SKM-1 (cell line): ENCODE data around the gene MT1H.
A peak's percentile ranks its signal among the peaks of the same experiment; 100 is the strongest.
"Not testable (repeated sequence)": the region's sequence is repeated elsewhere in the genome, so short reads cannot be mapped to it uniquely, and the experiment has no call there.

Experiments used
- DNase-seq: peaks from one replicate; lab custom pipeline; 2025; ENCODE audit not compliant: unreplicated experiment; lab: John Stamatoyannopoulos, UW

Gene MT1H

DNA sequence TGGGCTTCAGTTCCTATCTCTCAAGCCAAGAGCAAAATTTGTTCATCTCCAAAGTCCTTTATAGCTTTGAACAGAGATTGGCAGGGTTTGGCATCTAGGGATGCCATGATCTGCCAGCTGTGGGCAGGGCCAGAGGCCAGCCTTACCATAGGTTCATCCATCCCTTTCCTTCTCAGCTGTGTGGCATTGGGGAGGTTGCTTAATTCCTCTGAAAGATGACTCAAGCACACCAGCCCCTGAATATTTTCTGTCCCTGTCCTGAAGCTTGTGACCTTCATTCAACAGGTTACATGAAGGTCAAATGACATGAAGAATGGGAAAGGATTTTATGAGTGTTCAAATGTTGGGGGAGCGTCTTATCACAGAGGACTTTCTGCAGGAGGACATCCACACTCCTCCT is 5.1 kb upstream of the MT1H start:
- DNase-seq = no peak

GRCh38 chr16:56665286-56666261 is 4.0 kb upstream of the MT1H start:
- DNase-seq = not testable (repeated sequence)

GRCh38 chr16:56667581-56668571 is 1.7 kb upstream of the MT1H start, which contains the start of gene MT1G:
Gene MT1G (minus strand): TSS chr16:56668065. CDS start chr16:56667993, 72 bp downstream.
- DNase-seq = no peak

DNA sequence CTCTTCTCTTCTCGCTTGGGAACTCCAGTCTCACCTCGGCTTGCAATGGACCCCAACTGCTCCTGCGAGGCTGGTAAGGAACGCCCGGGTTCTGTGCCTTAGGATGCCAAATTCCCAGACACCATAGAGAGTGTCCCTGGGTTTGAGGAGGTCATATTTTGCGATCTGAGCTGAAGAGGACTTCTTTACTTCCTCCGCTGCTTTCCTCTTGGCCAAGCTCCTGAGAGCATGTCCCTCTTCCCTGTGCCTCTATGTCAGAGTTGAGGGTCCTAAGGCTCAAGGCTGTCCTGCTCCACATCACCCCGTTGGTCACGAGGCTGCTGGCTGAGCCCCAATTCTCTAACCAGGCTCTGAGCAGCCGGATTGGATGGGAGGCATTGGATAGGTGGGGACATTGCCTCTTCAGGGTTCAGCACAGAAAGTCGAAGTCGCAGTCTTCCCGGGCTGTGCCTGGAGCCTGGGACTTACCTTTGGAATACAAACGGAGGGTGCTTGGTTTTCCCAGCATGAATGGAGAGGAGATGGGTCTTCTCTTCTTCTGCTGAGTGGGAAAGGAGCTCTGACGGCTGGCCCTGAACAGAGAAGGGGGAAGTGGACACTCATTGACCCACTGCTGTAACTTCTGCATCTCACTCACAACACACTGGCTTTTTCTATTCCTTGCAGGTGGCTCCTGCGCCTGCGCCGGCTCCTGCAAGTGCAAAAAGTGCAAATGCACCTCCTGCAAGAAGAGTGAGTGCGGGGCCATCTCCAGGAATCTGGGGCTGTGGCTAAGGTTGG is 416 bp downstream of the MT1H start:
- no peak for DNase-seq

DNA sequence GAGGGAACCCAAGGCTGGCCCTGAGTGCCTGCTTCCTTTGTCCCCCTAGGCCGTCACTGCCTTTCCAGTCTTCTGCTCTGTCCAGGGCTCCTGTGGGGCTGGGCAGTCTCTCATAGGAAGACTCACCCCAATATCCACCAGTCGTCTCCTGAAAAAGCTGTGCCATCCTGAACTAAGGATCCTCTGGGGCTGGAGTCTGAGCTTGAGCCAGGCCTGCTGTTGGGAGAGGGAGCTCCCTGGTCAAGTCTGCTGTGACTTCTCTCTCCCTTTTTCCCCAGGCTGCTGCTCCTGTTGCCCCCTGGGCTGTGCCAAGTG is 963 bp downstream of the MT1H start:
- DNase-seq = no peak

GRCh38 chr16:56671691-56672090 is 2.1 kb downstream of the MT1H start:
- not testable (repeated sequence) for DNase-seq

- DNase-seq = not testable (repeated sequence)
Observed at GRCh38 chr16:56672171-56672570, 2.6 kb downstream of the MT1H start.

DNA sequence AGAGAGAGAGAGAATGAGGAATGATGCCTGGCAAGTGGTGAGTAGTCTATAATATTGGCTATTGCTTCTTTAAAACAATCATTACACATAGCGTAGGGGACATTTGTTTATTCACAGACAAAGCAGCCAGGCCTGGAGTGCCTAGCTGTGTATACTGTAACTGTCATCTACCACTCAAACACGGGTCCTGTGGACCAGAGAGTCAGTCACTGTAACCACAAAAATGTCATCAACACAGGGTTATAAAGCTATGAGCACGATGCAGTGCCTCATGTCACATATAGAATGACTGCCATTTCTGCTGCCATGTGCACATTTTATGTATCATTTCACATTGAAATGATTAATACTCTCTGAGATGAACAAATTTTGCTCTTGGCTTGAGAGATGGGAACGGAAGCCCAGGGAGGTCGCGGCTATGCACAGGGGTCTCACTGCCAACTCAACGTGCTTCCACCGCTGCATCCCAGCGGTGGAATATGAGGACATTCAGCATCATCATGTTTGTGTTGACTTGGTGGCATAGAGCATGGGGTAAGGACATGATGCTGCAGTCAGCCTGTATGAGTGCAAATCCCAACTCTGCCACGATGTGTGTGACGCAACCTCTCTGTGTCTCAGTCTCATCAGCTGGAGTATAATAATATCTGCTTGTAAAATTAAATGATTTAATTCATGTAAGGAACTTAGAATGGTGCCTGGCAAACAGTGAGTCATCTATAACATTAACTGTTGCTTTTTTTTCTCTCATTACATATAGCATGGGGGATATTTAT is 3.3 kb downstream of the MT1H start:
- no peak for DNase-seq

DNA sequence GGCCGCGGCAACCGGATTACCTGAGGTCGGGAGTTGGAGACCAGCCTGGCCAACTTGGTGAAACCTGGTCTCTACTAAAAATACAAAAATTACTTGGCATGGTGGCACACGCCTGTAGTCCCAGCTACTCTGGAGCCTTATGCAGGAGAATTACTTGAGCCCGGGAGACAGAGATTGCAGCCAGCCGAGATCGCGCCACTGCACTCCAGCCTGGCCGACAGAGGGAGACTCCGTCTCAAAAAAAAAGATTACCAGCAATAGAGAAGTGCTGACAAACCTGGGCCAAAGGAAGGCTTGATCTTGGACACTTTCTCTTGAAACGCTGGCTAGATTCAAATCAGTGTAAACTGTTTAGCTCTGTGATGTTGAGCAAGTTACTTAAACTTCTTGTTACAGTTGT is 4.3 kb downstream of the MT1H start:
- DNase-seq = peak; percentile 9

GRCh38 chr16:56674570-56674969 is 5.0 kb downstream of the MT1H start:
- DNase-seq = not testable (repeated sequence)

DNA sequence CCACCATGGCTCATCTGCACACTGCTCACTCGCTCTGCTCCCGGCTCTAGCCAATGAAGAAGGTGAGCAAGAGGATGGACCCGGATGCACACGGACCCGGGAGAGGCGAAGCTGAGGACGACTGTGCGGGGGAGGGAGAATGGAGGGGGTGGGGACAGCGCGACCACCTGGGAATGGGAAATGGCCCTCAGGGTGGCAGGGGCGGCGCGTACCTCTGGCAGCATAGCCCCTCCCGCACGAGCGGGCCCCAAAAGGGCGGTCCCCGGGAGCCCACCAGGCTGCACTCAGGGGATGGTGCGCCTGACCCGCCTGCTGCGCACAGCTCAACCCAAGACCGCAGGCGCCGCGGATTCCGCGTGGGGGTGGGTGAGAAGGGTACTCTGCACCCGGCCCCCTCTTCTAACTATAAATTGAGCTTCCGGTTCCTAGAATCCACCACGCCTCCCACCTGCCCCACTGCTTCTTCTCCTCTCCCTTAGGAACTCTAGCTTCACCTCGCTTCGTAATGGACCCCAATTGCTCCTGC is 6.1 kb downstream of the MT1H start:
- no peak for DNase-seq

- DNase-seq = no peak
Observed at GRCh38 chr16:56677474-56677873, 7.9 kb downstream of the MT1H start.

DNA sequence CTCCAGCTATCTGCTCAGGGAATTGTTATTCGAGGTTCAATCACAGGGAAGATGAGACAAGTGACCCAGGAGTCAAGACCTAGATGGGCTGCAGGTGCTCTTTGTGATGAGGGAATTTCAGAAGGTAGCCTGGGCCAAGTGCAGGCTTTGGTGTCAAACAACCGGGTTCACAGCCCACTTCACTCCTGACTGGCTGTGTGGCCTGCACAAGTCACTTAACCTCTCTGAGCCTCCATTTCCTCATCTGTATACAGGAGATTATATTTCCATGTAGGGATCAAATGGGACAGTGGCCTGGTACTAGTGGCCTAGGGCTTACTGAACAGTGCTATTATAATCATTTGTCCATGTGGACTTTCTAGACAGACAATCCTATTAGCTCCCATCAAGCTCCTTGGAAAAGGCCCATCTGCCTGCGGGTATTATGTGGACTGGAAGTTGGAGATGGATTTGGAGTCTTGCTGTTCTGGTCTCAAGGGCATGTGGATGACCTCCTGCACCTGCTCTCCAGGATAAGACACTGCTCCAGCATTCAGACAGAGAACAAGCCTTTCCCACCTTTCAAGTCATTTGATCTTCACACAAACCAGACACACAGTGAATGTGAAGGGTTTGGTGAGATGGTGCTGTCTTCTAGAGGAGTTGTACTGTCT is 9.6 kb downstream of the MT1H start:
- DNase-seq = no peak

- no peak for DNase-seq
Observed at GRCh38 chr16:56679818-56680217, 10.2 kb downstream of the MT1H start.

- DNase-seq = peak; percentile 83
Observed at GRCh38 chr16:56681939-56682702, 12.5 kb downstream of the MT1H start, which contains the start of gene MT1X. Gene MT1X (plus strand): TSS chr16:56682470. CDS start chr16:56682541, 71 bp downstream.

DNA sequence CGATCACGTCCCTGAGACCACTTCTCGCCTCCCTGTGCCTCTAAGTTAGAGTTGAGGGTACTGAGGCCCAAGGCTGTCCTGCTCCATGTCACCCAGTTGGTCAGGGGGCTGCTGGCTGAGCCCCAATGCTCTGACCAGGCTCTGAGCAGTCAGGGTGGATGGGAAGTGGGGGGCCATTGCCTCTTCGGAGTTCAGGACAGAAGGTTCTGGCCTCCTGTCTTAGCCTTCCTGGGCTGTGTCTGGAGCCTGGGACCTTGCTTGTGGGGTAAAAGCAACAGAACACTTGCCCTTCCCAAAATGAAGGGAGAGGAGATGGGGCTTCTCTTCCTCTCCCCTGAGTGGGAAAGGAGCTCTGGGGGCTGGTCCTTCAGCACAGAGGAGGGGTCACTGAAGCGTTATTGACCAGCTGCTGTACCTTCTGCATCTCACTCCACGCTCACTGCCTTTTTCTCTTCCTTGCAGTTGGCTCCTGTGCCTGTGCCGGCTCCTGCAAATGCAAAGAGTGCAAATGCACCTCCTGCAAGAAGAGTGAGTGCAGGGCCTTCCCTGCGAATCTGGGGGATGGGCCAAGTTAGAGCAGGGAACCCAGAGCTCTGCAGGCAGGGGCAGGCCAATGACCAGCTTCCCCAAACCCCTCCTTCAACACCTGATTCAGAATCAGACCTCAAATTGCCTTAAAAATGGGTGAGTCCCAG is 13.2 kb downstream of the MT1H start:
- DNase-seq = peak; percentile 14

DNA sequence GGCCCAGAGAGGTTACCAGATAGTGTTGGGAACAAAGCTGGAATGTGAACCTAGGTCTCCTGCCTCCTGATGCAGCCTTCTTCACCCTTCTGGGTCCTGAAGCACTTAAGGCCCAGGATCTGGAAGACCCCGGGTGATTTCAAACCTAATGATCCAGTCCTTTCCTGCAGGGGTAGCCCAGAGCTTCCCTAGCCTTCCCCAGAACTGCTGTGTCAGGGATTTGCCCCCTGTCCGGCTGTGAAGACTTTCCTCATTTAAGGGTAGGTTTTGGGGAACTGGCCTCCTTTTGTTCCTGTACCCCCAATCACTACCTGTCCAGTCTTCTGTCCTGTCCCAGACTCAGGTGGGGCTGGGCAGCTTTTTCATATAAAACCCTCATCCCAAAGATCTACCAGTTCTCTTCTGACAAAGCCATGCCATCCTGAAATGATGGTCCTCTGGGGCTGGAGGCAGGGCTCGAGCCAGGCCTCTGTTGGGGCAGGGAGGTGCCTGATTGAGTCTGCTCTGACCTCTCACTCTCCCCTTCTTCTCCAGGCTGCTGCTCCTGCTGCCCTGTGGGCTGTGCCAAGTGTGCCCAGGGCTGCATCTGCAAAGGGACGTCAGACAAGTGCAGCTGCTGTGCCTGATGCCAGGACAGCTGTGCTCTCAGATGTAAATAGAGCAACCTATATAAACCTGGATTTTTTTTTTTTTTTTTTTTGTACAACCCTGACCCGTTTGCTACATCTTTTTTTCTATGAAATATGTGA is 14.0 kb downstream of the MT1H start:
- no peak for DNase-seq
